GM12874 (cell line): ENCODE measurements around the gene SFI1.
A peak's percentile ranks its signal among the peaks of the same experiment; 100 is the strongest.

Source experiments
- CTCF ChIP-seq: IDR thresholded peaks from 2 replicates; pipeline ENCODE4 v1.5.1; 2011; ENCODE audit warnings: low read depth, mild to moderate bottlenecking, control low read depth, low read length, moderate library complexity; ENCODE audit not compliant: insufficient read depth

SFI1 gene

GRCh38 chr22:31496007-31496734 is at the start of gene SFI1:
Gene SFI1, plus strand, starts transcription at chr22:31496536. Its CDS starts 11,749 bp downstream, at chr22:31508285.
- peak; percentile 33 for TF ChIP-seq CTCF

GRCh38 chr22:31446767-31447166 is 49.6 kb upstream of the SFI1 start:
- no peak for TF ChIP-seq CTCF

GRCh38 chr22:31447337-31447736 is 49.0 kb upstream of the SFI1 start:
- no peak for TF ChIP-seq CTCF

- no peak for TF ChIP-seq CTCF
Observed at GRCh38 chr22:31448382-31448781, 48.0 kb upstream of the SFI1 start.

GRCh38 chr22:31449506-31449905 is 46.8 kb upstream of the SFI1 start:
- no peak for TF ChIP-seq CTCF

- TF ChIP-seq CTCF: peak; percentile 54; the same call in 1 of the 2 replicates
Observed at GRCh38 chr22:31451709-31452571, 44.4 kb upstream of the SFI1 start.

- no peak for TF ChIP-seq CTCF
Observed at GRCh38 chr22:31461699-31462098, 34.6 kb upstream of the SFI1 start.
